CD4-positive, alpha-beta T cell treated with Interleukin-10 for 1 hour (primary cell): ENCODE data around the gene GNLY.

Experiments used
- DNase-seq: peaks from one replicate; pipeline ENCODE4 v3.0.0-alpha.2; 2020

Gene GNLY

GRCh38 chr2:85730686-85731230 lies 36.6 kb downstream of the GNLY start:
- DNase-seq: no peak

GRCh38 chr2:85731606-85732005 lies 37.4 kb downstream of the GNLY start:
- no peak for DNase-seq

GRCh38 chr2:85732467-85733120 lies 38.4 kb downstream of the GNLY start:
- no peak for DNase-seq

GRCh38 chr2:85733121-85733960 lies 39.2 kb downstream of the GNLY start:
- no peak for DNase-seq

GRCh38 chr2:85734015-85734414 lies 39.9 kb downstream of the GNLY start:
- DNase-seq: no peak

GRCh38 chr2:85734942-85735608 lies 40.9 kb downstream of the GNLY start:
- no peak for DNase-seq

GRCh38 chr2:85735691-85736090 lies 41.5 kb downstream of the GNLY start:
- DNase-seq: no peak

- DNase-seq: no peak
These were observed 42.5 kb downstream of the GNLY start for GRCh38 chr2:85736456-85737355.

GRCh38 chr2:85737481-85737880 lies 43.3 kb downstream of the GNLY start:
- no peak for DNase-seq

GRCh38 chr2:85737961-85738360 lies 43.8 kb downstream of the GNLY start:
- DNase-seq: no peak

- DNase-seq: no peak
These were observed 46.0 kb downstream of the GNLY start for GRCh38 chr2:85740193-85740592.

GRCh38 chr2:85741211-85741832 lies 47.2 kb downstream of the GNLY start:
- DNase-seq: no peak

- no peak for DNase-seq
These were observed 47.8 kb downstream of the GNLY start for GRCh38 chr2:85741833-85742455.

- DNase-seq: no peak
These were observed 49.3 kb downstream of the GNLY start for GRCh38 chr2:85743304-85743978.

GRCh38 chr2:85744055-85744454 lies 49.9 kb downstream of the GNLY start:
- DNase-seq: no peak

GRCh38 chr2:85744741-85745601 lies 50.8 kb downstream of the GNLY start:
- DNase-seq: no peak

- DNase-seq: no peak
These were observed 51.5 kb downstream of the GNLY start for GRCh38 chr2:85745619-85746018.

GRCh38 chr2:85746321-85747004 lies 52.3 kb downstream of the GNLY start:
- no peak for DNase-seq

GRCh38 chr2:85747441-85747840 lies 53.3 kb downstream of the GNLY start:
- DNase-seq: no peak
